ENCODE data around the gene HDAC4.

The HDAC4 gene

GRCh38 chr2:239129147-239129920, 271.5 kb downstream of the HDAC4 start:
- no peak for DNase-seq

- no peak for DNase-seq
These were observed 272.1 kb downstream of the HDAC4 start for GRCh38 chr2:239128706-239129105.

- no peak for DNase-seq
These were observed 273.3 kb downstream of the HDAC4 start for GRCh38 chr2:239127513-239127912.

GRCh38 chr2:239125726-239126675, 274.8 kb downstream of the HDAC4 start:
- DNase-seq: no peak

- no peak for DNase-seq
These were observed 276.5 kb downstream of the HDAC4 start for GRCh38 chr2:239124152-239124899.

GRCh38 chr2:239122421-239123110, 278.3 kb downstream of the HDAC4 start:
- no peak for DNase-seq

GRCh38 chr2:239121600-239122012, 279.2 kb downstream of the HDAC4 start:
- DNase-seq: no peak

GRCh38 chr2:239120664-239121063, 280.2 kb downstream of the HDAC4 start:
- no peak for DNase-seq

GRCh38 chr2:239119346-239120126, 281.3 kb downstream of the HDAC4 start:
- no peak for DNase-seq

- no peak for DNase-seq
These were observed 282.1 kb downstream of the HDAC4 start for GRCh38 chr2:239118675-239119211.

GRCh38 chr2:239118264-239118663, 282.6 kb downstream of the HDAC4 start:
- no peak for DNase-seq

- no peak for DNase-seq
These were observed 283.0 kb downstream of the HDAC4 start for GRCh38 chr2:239117831-239118230.

GRCh38 chr2:239116456-239117246, 284.2 kb downstream of the HDAC4 start:
- no peak for DNase-seq

- DNase-seq: no peak
These were observed 285.2 kb downstream of the HDAC4 start for GRCh38 chr2:239115616-239116015.

GRCh38 chr2:239114616-239115265, 286.1 kb downstream of the HDAC4 start:
- DNase-seq: no peak

- no peak for DNase-seq
These were observed 286.7 kb downstream of the HDAC4 start for GRCh38 chr2:239114119-239114581.

- DNase-seq: no peak
These were observed 287.2 kb downstream of the HDAC4 start for GRCh38 chr2:239113615-239114014.

GRCh38 chr2:239113171-239113570, 287.6 kb downstream of the HDAC4 start:
- no peak for DNase-seq

GRCh38 chr2:239112127-239112774, 288.6 kb downstream of the HDAC4 start:
- no peak for DNase-seq

Data from DMS79 treated with DMSO at 0.1 percent for 48 hours (cell line).